Ascending aorta (tissue), 2 donors: ENCODE data around the gene KIRREL3. TPM values are rescaled to one million over a fixed set of nuclear protein-coding genes. Genes with fewer than 3 reads are reported as not detected.

Source experiments
- DNase-seq, 2 donors: peaks; one replicate each; pipeline ENCODE4 v3.0.0-alpha.2; 2019; ENCODE audit warnings: low spot score in 2 of 2
- H3K27ac ChIP-seq, 2 donors: fragments of 200-600 bp; sonication (generic); one replicate each; pipeline ENCODE4 v1.5.1; 2016 to 2017; ENCODE audit warnings: mild to moderate bottlenecking in 1 of 2
- H3K27me3 ChIP-seq: fragments of 200-600 bp; sonication (generic); one replicate; pipeline ENCODE4 v1.5.1; 2017
- H3K36me3 ChIP-seq, 2 donors: fragments of 200-600 bp; sonication (generic); one replicate each; pipeline ENCODE4 v1.5.1; 2016
- H3K4me1 ChIP-seq, 2 donors: fragments of 200-600 bp; sonication (generic); one replicate each; pipeline ENCODE4 v1.5.1; 2016 to 2017; ENCODE audit warnings: mild to moderate bottlenecking in 1 of 2
- H3K4me3 ChIP-seq, 2 donors: fragments of 200-600 bp; sonication (generic); one replicate each; pipeline ENCODE4 v1.5.1; 2016 to 2017; ENCODE audit warnings: mild to moderate bottlenecking in 1 of 2
- H3K9me3 ChIP-seq, 2 donors: fragments of 200-600 bp; sonication (generic); one replicate each; pipeline ENCODE4 v1.5.1; 2016
- intact Hi-C: fragments of 100-400 bp; cut with DNase I; formaldehyde crosslinking; loops from one replicate; pipeline ENCODE4 v1.15.1; 2023
- total RNA-seq: library from RNA; depleted of rRNA; stranded (reverse); fragments of >200 nt; gene quantifications from one replicate; pipeline ENCODE4 v1.1.0, GENCODE V29; 2016
- TF ChIP-seq, protein P1 (sequence below), 3 experiments: fragments of 200-600 bp in 2 of 3; fragments of 450-650 bp in 1 of 3; sonication (generic) in 2 of 3; IDR thresholded peaks; one replicate each; pipeline ENCODE4 v1.5.1; 2016 to 2019; ENCODE audit warnings: antibody characterized with exemption in 3 of 3, mild to moderate bottlenecking in 1 of 3, moderate library complexity in 1 of 3

The KIRREL3 gene
- total RNA-seq, 1 donor from 2014 or later, result not detected

DNA sequence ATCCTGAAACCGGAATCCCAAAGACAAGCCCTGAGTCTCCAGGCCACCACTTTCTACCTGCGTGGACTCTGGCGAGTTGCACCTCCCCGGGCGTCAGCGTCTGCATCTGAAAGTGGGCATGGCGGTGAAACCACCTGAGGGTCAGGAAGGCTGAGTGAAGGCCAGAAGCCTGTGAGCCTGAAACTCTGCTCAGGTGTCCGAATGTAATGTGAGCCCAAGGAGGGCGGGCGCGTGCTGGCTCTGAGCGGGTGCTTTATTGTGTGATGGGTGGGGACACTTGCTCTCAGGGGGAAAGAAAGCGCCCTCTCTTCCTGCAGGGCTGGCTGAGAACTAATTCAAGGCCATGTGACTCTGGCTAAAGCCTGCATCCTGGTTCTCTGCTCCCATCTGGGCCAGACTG lies 509.5 kb downstream of the KIRREL3 start:
- Histone ChIP-seq H3K4me1 (no peaks in the 10 kb centered on the region), H3K27ac (no peak overlapping the region), H3K9me3 (no peaks in the 10 kb centered on the region), H3K4me3 (no peak overlapping the region), H3K27me3 (no peaks in the 10 kb centered on the region), H3K36me3 (no peaks in the 10 kb centered on the region)
- intact Hi-C loops, result no loop called here
- TF ChIP-seq, protein P1, sequence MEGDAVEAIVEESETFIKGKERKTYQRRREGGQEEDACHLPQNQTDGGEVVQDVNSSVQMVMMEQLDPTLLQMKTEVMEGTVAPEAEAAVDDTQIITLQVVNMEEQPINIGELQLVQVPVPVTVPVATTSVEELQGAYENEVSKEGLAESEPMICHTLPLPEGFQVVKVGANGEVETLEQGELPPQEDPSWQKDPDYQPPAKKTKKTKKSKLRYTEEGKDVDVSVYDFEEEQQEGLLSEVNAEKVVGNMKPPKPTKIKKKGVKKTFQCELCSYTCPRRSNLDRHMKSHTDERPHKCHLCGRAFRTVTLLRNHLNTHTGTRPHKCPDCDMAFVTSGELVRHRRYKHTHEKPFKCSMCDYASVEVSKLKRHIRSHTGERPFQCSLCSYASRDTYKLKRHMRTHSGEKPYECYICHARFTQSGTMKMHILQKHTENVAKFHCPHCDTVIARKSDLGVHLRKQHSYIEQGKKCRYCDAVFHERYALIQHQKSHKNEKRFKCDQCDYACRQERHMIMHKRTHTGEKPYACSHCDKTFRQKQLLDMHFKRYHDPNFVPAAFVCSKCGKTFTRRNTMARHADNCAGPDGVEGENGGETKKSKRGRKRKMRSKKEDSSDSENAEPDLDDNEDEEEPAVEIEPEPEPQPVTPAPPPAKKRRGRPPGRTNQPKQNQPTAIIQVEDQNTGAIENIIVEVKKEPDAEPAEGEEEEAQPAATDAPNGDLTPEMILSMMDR (IDR thresholded peaks at IDR 0.05), result no peak
- no peak for DNase-seq

DNA sequence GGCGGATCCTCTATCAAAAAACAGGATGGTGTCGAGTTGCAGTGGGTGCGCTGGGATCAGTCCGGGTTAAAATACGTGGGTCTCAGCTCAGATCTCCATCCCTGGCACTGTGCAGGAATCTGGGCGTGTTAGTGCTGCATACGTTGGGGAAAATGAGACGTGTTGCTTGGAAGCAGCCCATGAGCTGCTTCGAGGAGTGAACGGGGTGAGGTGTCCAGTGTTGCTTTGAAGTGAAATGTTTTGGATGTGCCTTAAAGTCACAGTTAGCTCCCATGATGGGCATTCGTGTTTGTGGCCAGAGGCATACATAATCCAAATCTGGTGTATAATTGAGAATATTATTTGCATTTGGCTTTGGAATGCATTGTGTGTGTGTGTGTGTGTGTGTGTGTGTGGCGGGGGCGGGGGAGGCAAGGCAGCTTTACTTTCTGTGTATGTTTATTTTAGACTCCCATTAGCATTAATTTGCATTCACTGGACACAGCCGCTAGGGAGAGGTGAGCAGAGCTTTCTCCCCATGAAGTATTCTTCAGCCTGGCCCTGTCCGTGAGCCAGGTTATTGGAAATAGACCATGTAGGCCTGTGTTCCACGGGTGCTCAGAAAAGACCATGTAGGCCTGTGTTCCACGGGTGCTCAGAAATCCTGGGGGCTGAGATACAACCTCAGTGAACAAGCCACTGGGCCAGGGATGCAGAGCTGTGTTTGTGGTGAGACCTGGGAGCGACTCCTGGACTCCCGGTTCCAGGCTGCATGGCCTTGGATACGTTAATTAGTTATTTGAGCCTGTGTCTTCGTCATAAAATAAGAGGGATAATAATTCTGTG lies 510.5 kb downstream of the KIRREL3 start:
- no peaks in the 10 kb centered on the region for H3K4me1 ChIP-seq
- H3K4me3 ChIP-seq, result no peak overlapping the region
- no peaks in the 10 kb centered on the region for H3K9me3 ChIP-seq
- H3K36me3 ChIP-seq, result no peaks in the 10 kb centered on the region
- TF ChIP-seq, protein P1 (IDR thresholded peaks at IDR 0.05), result no peak
- no peak overlapping the region for H3K27ac ChIP-seq
- no peak for DNase-seq
- no peaks in the 10 kb centered on the region for H3K27me3 ChIP-seq
- intact Hi-C loops, result no loop called here

DNA sequence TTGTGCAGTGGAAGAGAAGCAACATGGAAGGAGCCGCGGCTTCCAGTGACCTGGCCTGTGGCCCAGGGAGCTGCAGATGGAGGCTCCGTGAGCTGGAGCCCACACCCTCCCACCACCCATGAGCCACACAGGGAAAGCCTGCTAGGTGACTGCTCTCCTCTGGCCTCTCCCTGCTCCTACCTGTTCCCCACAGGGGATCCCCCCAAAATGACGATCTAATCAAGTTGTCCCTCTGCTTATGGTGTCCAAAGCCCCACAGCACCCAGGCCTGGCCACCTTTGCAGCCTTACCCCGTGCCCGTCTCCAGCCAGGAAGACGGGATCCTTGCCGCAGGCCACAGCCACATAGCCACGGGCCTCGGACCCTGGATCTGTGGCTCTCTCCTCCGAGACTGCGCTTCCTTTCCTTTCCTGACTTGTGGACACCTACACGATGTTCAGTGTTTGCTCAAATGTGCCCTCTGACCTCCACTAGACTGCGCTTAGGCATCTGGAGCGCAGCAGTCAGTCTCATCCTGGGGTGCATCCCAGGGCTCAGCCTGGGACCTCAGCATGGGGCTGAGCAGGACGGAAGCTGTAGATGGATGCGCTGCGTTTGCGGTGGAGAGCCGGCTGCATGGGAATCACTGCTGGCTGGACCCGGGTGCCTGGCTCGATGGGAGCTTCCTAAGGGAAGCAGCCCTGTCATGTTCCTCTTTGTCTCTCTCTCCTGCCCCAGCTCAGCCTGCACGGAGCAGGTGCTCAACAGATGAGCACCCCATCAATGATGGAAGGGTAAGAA lies 511.8 kb downstream of the KIRREL3 start:
- Histone ChIP-seq H3K9me3 (no peaks in the 10 kb centered on the region), H3K4me1 (no peaks in the 10 kb centered on the region), H3K36me3 (no peaks in the 10 kb centered on the region), H3K27me3 (no peaks in the 10 kb centered on the region), H3K27ac (no peak overlapping the region), H3K4me3 (no peak overlapping the region)
- TF ChIP-seq, protein P1 (IDR thresholded peaks at IDR 0.05), result no peak
- intact Hi-C loops, result no loop called here
- DNase-seq, result no peak

DNA sequence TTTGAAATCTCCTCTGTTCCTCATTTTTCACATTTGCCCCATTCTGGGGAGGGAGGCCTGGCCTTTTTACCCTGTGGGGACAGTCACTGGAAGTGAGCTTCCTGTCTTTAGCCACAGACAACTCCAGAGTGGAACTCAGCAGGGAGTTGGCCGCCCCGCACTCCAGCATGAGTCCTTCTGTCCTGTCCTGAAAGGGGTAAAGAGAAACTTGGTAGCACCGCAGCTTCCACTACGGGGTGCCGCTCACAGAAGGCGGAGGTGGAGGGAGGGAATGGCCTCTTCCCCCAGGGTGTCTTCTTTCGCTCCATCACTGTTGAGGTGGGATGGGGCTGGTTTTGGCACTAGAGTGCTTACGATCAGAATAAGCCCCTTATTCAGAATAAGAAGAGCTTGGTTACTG lies 512.9 kb downstream of the KIRREL3 start:
- intact Hi-C loops, result no loop called here
- no peak overlapping the region for H3K4me3 ChIP-seq
- H3K9me3 ChIP-seq, result no peaks in the 10 kb centered on the region
- H3K27ac ChIP-seq, result no peak overlapping the region
- DNase-seq, result no peak
- H3K27me3 ChIP-seq, result no peaks in the 10 kb centered on the region
- TF ChIP-seq, protein P1 (IDR thresholded peaks at IDR 0.05), result no peak
- no peaks in the 10 kb centered on the region for H3K4me1 ChIP-seq
- H3K36me3 ChIP-seq, result no peaks in the 10 kb centered on the region

DNA sequence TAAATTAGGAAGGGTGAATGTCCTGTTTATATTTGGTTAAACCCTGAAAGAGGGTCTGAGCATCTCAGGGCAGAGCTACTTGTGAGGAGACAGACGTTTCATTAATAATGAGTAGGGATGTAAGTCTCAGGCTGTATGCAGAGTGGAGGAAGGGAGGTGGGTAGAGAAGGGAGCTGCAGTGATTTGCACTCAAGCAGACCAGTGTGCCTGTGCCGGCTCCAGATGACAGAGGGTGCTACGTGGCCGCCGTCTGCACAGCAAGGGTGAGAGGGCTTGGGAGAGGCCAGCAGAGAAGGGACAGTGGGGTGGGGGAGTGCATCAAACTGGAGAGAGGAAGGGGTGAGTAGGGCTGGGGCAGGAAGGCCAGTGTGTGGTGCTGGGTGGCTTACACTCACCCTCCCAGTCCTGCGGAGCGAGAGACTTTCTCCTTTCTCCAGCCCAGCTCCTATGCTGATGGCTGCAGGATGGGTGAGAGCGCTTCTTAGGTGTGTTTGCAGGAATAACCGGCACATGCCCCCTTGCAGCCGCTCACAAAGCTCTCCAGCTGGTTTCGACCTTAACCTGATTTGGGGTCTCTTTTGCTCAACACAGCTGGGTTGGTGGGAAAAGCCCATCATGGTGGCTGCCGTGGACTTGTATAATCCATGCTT lies 514.5 kb downstream of the KIRREL3 start:
- Histone ChIP-seq H3K9me3 (no peaks in the 10 kb centered on the region), H3K4me1 (no peaks in the 10 kb centered on the region), H3K27ac (no peak overlapping the region), H3K4me3 (no peak overlapping the region), H3K36me3 (no peaks in the 10 kb centered on the region), H3K27me3 (no peaks in the 10 kb centered on the region)
- no peak for DNase-seq
- TF ChIP-seq, protein P1 (IDR thresholded peaks at IDR 0.05), result no peak
- intact Hi-C loops, result no loop called here
